BLaER1 (cell line): ENCODE results near the gene HAL.

ENCODE experiments used
- H3K27ac ChIP-seq: shearing (Covaris generic); formaldehyde crosslinking; 2 replicates; pipeline ENCODE4 v1.8.1; 2022
- H3K27me3 ChIP-seq: shearing (Covaris generic); formaldehyde crosslinking; 2 replicates; pipeline ENCODE4 v1.8.1; 2022
- H3K36me3 ChIP-seq: shearing (Covaris generic); formaldehyde crosslinking; 2 replicates; pipeline ENCODE4 v1.8.1; 2022
- H3K4me1 ChIP-seq: shearing (Covaris generic); formaldehyde crosslinking; 2 replicates; pipeline ENCODE4 v1.8.1; 2022
- H3K4me2 ChIP-seq: shearing (Covaris generic); formaldehyde crosslinking; 2 replicates; pipeline ENCODE4 v1.8.1; 2022
- H3K4me3 ChIP-seq: shearing (Covaris generic); formaldehyde crosslinking; 2 replicates; pipeline ENCODE4 v1.8.1; 2022
- H3K9ac ChIP-seq: shearing (Covaris generic); formaldehyde crosslinking; 2 replicates; pipeline ENCODE4 v1.8.1; 2022
- H3K9me3 ChIP-seq: shearing (Covaris generic); formaldehyde crosslinking; 2 replicates; pipeline ENCODE4 v1.8.1; 2022
- H4K20me1 ChIP-seq: shearing (Covaris generic); formaldehyde crosslinking; 2 replicates; pipeline ENCODE4 v1.8.1; 2022
- Cebpa-rat ChIP-seq: shearing (Covaris generic); IDR thresholded peaks from 2 replicates; pipeline ENCODE4 v1.8.1; 2022

The HAL gene

GRCh38 chr12:95995238-95996031 is 709 bp downstream of the HAL start:
- Histone ChIP-seq H3K27ac (peak overlapping the region; percentile 31; the same call in 1 of the 2 replicates), H3K4me3 (no peak overlapping the region), H3K9ac (no peak overlapping the region), H3K4me1 (peaks cover 7% of the 10 kb centered on the region), H3K27me3 (no peaks in the 10 kb centered on the region), H4K20me1 (no peaks in the 10 kb centered on the region), H3K4me2 (no peak overlapping the region), H3K9me3 (no peaks in the 10 kb centered on the region), H3K36me3 (peaks cover 12% of the 10 kb centered on the region; the same call in 1 of the 2 replicates)
- no peak for TF ChIP-seq Cebpa-rat

- Histone ChIP-seq H3K4me2 (no peak overlapping the region), H3K27ac (no peak overlapping the region), H3K36me3 (peaks cover 2% of the 10 kb centered on the region; the same call in 1 of the 2 replicates), H3K9ac (no peak overlapping the region), H3K9me3 (no peaks in the 10 kb centered on the region), H3K4me1 (peaks cover 17% of the 10 kb centered on the region), H4K20me1 (no peaks in the 10 kb centered on the region), H3K4me3 (no peak overlapping the region), H3K27me3 (no peaks in the 10 kb centered on the region)
- no peak for TF ChIP-seq Cebpa-rat
Measured at GRCh38 chr12:95994476-95994875, 1.7 kb downstream of the HAL start.

DNA sequence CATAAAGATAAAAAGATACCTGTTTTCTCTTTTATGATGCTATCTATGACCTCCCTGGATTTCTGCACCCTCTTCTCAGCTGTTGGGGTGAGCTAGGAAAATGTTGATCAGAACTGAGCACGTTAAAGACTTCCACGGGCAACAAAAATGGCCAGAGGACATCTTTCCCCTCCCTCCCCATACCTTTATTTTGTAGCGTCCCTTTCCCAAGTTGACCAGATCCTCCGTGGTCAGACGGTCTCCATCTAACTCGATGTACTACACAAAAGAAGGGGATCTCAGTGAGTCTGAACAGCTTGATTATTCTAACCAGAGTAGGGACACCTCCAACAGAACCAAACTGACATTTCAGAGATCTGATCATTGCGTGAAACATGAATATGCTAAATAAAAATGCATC is 2.2 kb downstream of the HAL start:
- Histone ChIP-seq H3K27ac (no peak overlapping the region), H3K4me1 (peaks cover 22% of the 10 kb centered on the region), H3K9me3 (no peaks in the 10 kb centered on the region), H3K4me3 (no peak overlapping the region), H3K36me3 (no peaks in the 10 kb centered on the region; the same call in 1 of the 2 replicates), H3K9ac (no peak overlapping the region), H3K4me2 (no peak overlapping the region), H3K27me3 (no peaks in the 10 kb centered on the region), H4K20me1 (no peaks in the 10 kb centered on the region)
- no peak for TF ChIP-seq Cebpa-rat

DNA sequence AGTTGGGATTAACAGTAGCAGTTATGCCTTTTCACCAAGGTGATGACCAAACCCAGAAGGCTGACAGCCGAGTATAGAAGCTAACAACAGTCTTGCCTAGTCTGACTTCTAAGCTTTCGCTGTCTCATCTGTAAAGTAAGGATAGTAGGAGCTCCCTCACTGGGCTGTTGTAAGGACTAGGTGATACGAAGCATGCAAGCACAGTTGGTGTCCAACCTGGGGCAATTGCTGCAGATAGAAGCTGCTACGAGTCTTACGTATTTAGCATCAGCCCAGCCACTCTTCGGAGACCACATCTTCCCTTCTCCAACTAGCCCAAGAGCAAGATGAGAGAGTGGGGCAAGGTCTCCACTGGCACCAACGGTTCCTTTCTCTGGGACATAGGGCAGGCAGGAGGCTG is 6.0 kb downstream of the HAL start:
- no peaks in the 10 kb centered on the region for H3K9me3 ChIP-seq
- H3K36me3 ChIP-seq = no peaks in the 10 kb centered on the region
- H3K4me2 ChIP-seq = peak overlapping the region; percentile 63; the same call in 1 of the 2 replicates
- no peak overlapping the region for H3K9ac ChIP-seq
- no peak overlapping the region for H3K27ac ChIP-seq
- H3K4me3 ChIP-seq = no peak overlapping the region
- peaks cover 25% of the 10 kb centered on the region for H3K4me1 ChIP-seq
- H4K20me1 ChIP-seq = no peaks in the 10 kb centered on the region
- no peaks in the 10 kb centered on the region for H3K27me3 ChIP-seq
- TF ChIP-seq Cebpa-rat = no peak

DNA sequence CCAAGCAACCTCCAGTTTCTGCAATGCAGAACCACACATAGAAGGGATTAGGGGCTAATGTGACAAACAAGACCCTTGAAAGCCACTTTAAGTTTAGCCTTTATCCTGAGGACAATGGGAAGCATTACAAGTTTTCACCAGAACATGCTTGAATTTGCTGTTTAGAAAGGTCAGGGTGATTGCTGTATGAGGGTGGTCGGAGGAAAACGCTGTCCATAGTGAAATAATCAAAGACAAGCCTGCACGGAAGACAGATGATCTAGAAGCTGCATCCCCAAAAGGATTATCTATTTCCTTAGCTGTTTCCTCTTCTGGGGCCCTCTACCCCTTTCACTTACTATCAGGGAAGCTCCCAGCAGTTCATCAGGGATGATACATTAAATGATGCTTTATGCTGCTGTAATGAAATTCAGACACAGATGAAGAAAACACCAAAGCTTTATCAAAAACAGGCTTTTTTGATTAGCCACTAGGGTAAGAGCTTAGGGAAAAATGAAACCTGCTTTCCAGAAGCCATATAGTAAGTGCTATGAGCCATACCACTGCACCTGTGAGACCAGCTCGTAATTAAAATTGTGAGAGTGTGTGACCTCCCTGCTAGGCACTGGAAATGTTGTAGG is 6.5 kb downstream of the HAL start:
- no peaks in the 10 kb centered on the region for H3K27me3 ChIP-seq
- H3K9me3 ChIP-seq = no peaks in the 10 kb centered on the region
- H3K4me2 ChIP-seq = peak overlapping the region; percentile 63
- peaks cover 25% of the 10 kb centered on the region for H3K4me1 ChIP-seq
- no peak overlapping the region; the same call in 1 of the 2 replicates for H3K9ac ChIP-seq
- H3K36me3 ChIP-seq = no peaks in the 10 kb centered on the region
- no peak overlapping the region for H3K4me3 ChIP-seq
- no peak for TF ChIP-seq Cebpa-rat
- no peaks in the 10 kb centered on the region for H4K20me1 ChIP-seq
- H3K27ac ChIP-seq = no peak overlapping the region

DNA sequence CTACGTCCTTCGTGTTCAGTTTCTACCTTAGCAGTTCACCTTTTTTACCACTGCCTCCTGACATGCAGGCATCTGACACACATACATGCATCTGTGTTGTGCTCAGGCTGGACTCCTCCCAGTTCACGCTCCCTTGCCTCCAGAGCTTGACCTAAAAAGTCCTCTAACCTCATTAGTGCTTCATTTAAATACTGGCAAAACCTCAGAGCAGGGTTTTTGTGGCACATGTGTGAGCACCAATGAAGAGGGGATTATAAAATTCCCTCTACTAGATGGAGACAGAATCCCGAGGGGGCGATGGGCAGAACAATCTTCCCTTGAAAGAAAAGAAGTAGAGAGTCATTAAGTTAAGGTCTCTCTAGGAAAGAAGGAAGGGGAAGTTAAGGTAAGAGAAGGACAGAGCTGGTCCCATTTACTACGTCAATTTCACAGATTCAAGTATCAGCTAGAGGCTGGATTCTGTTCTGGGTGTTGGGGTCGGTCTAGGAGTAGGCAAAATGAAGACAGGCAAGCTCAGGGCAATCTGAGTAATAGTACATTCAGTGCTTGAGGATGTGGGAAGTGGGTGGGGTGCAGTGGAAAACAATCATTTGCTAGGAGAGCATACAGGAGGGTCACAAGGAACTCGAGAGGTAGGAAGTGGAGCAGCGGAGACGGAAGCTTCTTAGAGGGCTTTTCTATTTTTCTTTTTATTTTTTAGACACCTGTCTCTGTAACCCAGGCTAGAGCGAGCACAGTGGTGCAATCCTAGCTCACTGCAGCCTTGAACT is 7.5 kb downstream of the HAL start:
- no peak overlapping the region for H3K27ac ChIP-seq
- no peaks in the 10 kb centered on the region for H4K20me1 ChIP-seq
- TF ChIP-seq Cebpa-rat = no peak
- no peaks in the 10 kb centered on the region for H3K9me3 ChIP-seq
- peaks cover 25% of the 10 kb centered on the region for H3K4me1 ChIP-seq
- H3K4me2 ChIP-seq = peak overlapping the region; percentile 63
- H3K9ac ChIP-seq = no peak overlapping the region
- no peaks in the 10 kb centered on the region for H3K36me3 ChIP-seq
- H3K4me3 ChIP-seq = no peak overlapping the region
- no peaks in the 10 kb centered on the region for H3K27me3 ChIP-seq

GRCh38 chr12:95986635-95987570 is 9.2 kb downstream of the HAL start:
- Histone ChIP-seq H3K4me1 (peaks cover 25% of the 10 kb centered on the region), H3K4me3 (no peak overlapping the region), H3K9me3 (no peaks in the 10 kb centered on the region), H3K27ac (no peak overlapping the region), H3K27me3 (no peaks in the 10 kb centered on the region), H3K4me2 (no peak overlapping the region), H4K20me1 (no peaks in the 10 kb centered on the region), H3K9ac (no peak overlapping the region), H3K36me3 (no peaks in the 10 kb centered on the region)
- no peak for TF ChIP-seq Cebpa-rat

- Histone ChIP-seq H3K9me3 (no peaks in the 10 kb centered on the region), H3K4me2 (no peak overlapping the region), H3K36me3 (no peaks in the 10 kb centered on the region), H3K27ac (no peak overlapping the region), H3K4me3 (no peak overlapping the region), H4K20me1 (no peaks in the 10 kb centered on the region), H3K27me3 (no peaks in the 10 kb centered on the region), H3K4me1 (peaks cover 17% of the 10 kb centered on the region), H3K9ac (no peak overlapping the region)
- TF ChIP-seq Cebpa-rat = no peak
Measured at GRCh38 chr12:95984682-95985081, 11.5 kb downstream of the HAL start.

DNA sequence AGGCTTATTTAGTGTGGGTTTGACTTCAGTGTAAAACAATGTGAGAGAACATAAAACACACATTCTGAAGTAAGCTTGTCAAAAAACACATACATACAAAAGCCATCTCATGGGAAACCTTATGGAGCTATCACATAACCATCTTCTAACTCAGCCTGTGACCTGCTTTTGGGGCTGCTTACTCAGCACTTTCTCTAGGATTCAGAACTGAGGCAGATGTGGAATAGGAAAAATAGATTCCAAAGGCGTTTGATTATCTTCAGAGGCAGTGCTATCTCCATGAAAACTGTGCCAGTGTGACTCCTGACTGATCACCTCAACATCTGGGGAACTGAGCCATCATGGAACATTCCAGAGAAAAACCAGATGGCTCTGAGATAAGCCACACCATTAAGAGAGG is 13.5 kb downstream of the HAL start:
- H4K20me1 ChIP-seq = no peaks in the 10 kb centered on the region
- no peak overlapping the region for H3K4me3 ChIP-seq
- no peak for TF ChIP-seq Cebpa-rat
- no peaks in the 10 kb centered on the region for H3K9me3 ChIP-seq
- H3K36me3 ChIP-seq = no peaks in the 10 kb centered on the region
- no peaks in the 10 kb centered on the region for H3K27me3 ChIP-seq
- no peak overlapping the region for H3K4me2 ChIP-seq
- H3K4me1 ChIP-seq = no peaks in the 10 kb centered on the region
- H3K27ac ChIP-seq = no peak overlapping the region
- no peak overlapping the region for H3K9ac ChIP-seq
